HG03135 (cell line): ENCODE results near the gene CYB5R3.
"Not testable (repeated sequence)": the region's sequence is repeated elsewhere in the genome, so short reads cannot be mapped to it uniquely, and the experiment has no call there.

ENCODE experiments used
- ATAC-seq: cut with Tn5 transposase; IDR thresholded peaks from one replicate; pipeline ENCODE4 v1.9.1; 2021; ENCODE audit warnings: mild to moderate bottlenecking, moderate library complexity; ENCODE audit not compliant: unreplicated experiment

CYB5R3 gene

GRCh38 chr22:42626431-42626830, 22.8 kb downstream of the CYB5R3 start:
- ATAC-seq: no peak

DNA sequence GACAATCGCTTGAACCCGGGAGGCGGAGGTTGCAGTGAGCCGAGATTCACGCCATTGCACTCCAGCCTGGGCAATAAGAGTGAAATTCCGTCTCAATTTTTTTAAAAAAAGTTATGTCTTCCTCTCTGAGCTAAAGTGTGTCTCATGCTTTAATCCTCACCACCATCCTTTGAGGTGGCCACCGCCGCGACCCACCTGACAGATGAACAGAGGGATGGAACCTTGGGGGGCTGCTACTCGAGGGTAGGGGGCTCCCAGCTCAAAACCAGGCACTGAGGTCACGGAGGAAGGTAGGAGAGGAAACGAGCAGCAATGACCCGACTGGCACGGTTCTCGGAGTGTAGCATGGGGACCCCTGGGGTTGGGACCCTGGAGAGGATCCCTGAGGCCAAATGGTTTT, 23.8 kb downstream of the CYB5R3 start:
- ATAC-seq: no peak

DNA sequence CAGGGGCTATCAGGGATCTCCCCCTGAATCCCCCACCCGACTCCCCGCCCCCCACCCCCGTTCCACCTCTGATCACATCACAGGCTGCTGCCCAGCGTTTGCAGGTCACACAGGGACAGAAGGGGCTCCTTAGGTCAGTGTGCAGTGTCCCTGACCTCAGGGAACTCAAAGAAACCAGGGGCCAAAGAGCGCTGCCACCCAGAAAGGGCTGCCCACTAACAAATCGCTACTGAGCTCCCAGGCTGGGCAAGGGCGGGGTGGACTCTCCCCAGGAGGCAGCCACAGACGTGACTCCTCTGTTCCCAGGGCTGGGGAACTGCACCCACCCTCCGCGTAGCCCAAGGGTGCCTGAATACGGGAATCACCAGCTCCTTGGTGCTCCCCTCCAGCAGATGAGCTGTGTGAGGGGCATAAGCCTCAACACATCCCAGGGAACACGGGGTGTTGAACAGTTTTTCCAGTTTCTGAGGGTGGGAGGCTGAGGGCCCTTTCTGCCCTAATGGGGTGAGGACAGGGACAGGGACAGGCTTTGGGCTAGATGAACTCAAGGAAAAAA, 24.6 kb downstream of the CYB5R3 start:
- no peak for ATAC-seq

- ATAC-seq: no peak
Observed at GRCh38 chr22:42623756-42624441, 25.3 kb downstream of the CYB5R3 start.

GRCh38 chr22:42623301-42623751, 25.9 kb downstream of the CYB5R3 start:
- no peak for ATAC-seq

DNA sequence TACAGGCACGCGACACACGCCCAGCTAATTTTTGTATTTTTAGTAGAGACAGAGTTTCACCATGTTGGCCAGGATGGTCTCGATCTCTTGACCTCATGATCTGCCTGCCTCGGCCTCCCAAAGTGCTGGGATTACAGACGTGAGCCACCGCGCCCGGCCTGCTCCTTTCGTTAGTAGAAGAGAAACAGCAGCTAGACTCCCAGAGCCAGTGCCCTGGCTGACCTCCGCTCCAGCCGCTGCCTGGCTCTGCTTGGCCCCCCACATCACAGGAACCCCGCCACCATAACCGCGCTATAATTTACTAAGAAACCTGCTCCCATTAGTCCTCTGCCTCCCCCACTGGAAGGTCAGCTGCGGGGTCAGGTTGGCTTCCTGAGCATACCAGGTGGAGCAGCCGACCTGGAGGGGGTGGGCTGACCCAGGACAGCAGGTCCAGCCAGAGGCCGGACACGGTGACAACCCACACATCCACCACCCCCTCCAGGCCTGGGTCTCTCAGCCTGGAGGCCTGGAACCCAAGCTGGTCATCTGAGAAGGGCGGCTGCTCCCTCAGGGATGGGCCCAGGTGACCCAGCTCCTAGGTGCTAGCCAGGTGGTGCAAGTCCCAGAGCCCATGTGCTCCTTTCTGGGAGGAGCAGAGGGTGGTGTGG, 27.0 kb downstream of the CYB5R3 start:
- ATAC-seq: no peak

- ATAC-seq: no peak
Observed at GRCh38 chr22:42621505-42622002, 27.6 kb downstream of the CYB5R3 start.

GRCh38 chr22:42620084-42620483, 29.1 kb downstream of the CYB5R3 start:
- ATAC-seq: no peak

DNA sequence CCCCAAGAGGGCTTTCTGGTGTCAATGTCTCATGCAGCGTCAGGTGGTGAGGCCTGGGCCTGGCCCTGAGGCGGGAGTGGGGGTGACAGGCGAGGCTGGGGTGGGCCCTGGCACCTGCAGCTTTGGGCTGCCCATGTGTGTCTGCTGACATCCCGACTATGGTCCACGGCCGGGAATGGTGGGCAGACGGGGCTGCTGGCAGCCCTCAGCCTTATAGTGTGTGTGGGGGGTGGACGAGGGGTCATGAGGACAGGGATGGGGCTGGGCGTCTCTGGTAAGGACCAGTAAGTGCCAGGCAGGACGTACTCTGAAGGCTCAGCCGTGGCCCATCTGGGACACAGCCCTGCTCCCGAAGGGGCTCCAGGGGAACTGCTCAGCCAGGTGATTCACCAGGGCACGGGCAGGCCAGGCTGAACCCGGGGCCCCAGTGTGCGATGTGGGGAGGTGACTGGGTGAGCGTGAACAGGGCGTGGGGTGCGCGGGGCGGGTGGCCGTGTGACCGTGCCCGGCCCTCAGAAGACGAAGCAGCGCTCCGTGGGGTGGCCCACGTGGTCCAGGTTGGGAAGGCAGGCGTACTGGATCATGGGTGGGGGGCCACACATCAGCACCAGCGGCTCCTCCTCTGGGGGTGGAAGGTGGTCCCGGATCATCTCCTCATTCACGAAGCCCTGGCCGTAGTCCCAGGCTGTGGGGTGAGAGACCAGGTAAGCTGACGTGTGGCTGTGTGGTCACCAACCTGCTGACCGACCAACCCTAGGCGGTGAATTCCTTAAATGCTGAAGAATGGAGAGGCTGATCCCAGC, 29.7 kb downstream of the CYB5R3 start:
- ATAC-seq: no peak

DNA sequence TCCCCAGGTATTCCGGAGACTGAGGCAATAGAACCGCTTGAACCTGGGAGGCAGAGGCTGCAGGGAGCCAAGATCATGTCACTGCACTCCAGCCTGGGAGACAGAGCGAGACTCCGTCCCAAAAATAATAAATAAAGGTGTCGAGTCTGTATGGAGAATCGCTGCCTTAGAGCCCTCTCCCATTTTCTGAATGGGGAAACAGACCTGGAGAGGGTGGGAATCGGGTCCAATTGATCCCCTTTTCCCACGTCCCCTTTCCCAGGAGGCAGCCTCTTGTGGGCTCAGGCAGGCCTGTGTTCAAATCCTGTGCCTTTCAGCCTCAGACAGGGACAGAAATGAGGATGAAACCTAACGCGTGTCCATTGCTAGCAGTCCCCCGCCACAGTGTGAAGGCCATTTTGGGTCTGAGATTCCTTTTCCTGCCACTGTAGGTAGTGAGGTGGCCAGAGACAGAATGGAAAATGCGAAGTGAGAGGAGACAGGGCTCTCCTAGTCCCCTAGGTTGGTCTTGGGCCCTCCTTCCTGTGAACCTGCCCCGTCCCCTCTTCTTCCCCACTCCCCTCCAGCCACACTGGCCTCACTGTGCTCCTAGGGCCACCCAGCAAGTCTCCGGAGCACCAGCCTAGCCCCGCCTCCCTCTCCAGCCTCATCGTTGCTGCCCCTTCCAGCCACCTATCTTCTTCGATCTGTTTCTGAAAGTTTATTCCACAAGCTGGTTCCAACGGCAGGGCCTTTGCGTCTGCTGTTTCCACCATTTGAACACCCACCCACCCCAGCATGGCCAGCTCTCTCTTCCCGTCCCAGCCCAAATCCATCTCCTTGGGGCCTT, 31.8 kb downstream of the CYB5R3 start:
- no peak for ATAC-seq

- ATAC-seq: not testable (repeated sequence)
Observed at GRCh38 chr22:42615860-42616175, 33.4 kb downstream of the CYB5R3 start.

DNA sequence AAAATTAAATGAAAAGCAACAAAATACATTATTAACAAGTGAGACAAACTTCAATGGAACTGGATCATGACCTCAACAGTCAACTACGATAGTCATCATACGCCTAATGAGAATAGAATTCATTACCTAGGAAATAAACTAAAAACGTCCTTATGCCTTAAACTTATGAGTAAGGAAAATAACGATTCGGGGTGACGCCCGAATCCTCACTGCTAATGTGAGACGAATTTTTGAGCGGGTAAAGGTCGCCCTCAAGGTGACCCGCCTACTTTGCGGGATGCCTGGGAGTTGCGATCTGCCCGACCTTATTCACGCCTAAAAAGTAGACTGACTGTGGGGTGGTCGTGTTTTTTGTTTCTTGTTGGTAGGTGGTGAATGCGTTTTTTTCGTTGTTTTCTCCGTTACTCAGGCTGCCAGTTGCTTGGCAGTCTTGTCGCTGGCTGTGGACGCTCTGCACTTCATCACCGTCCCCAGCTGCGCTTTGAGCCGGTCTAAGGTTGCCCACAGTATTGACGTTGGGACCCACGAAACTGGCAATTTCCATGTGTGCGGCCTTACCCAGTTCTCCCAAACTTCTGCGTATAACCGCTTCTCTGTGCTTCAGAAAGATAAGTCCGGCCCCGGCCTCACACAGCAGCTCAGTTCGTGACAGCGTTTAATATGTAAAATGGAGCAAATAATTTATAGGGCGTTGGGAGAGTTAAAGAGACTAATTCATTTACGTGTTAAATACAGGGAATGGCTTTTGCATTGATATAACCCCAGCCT, 33.9 kb downstream of the CYB5R3 start:
- ATAC-seq: peak; percentile 61

- ATAC-seq: peak; percentile 67
Observed at GRCh38 chr22:42614312-42615091, 34.7 kb downstream of the CYB5R3 start, which contains the start of gene POLDIP3. TSS of gene POLDIP3 (minus strand) at chr22:42614883. CDS start at chr22:42614857, 26 bp downstream.

DNA sequence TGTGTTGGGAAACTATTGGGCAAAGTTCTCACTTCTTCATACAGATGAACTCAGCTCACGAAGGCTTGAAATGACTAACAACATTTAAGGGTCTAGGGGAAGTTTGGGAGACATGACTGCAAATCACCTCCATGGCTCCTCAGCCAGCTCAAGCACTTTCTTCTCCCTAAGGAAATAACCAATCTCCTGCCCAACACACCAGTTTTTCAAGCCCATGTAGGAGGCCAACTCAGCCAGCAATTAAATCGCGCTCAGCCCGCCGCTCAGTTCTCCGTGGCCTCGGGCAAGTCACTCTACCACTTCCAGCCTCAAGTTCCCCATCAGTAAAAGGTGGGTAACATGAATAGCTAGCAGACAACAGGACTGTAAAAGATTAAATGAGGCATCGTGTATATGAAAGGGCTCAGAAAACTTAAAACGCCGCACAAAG, 35.3 kb downstream of the CYB5R3 start:
- no peak for ATAC-seq

GRCh38 chr22:42612336-42612735, 36.9 kb downstream of the CYB5R3 start:
- ATAC-seq: no peak

- no peak for ATAC-seq
Observed at GRCh38 chr22:42611051-42611450, 38.1 kb downstream of the CYB5R3 start.

- no peak for ATAC-seq
Observed at GRCh38 chr22:42610186-42610585, 39.0 kb downstream of the CYB5R3 start.

DNA sequence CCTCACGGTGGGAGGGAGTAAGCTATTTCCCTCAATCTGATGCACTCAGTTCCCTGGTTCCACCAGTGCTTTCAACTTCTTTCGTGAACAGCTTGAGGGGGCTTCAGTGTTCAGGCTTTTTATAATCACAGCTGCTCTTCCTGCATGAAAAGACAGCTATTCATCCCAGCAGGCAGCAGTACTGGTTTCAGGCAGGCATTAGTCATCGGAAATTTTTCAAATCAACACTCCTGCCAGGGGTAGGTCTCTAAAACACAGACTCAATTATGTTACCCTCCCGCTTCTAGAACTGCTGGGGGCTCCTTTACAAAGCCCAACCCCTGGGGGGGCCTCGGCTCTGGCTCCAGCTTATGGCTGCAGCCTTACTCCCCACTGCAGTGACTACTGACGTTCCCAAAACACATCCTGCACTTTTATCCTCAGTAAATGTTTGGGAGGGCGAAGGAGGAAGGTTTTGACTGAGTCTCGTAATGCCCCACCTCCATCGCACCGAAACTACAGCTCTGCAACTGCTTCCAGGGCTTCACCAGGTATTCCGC, 40.3 kb downstream of the CYB5R3 start:
- ATAC-seq: no peak
